PFSK-1 (cell line): ENCODE results near the gene SPINK5. TPM values are rescaled to one million over a fixed set of nuclear protein-coding genes. Genes with fewer than 3 reads are reported as not detected.

Experiments
- FOXP2 ChIP-seq: optimal IDR thresholded peaks from 2 replicates; pipeline ENCODE3; 2011; ENCODE audit warnings: borderline replicate concordance, control low read depth, inconsistent platforms; ENCODE audit not compliant: insufficient read depth; ENCODE audit errors: extremely low read length, extremely low read depth
- POLR2AphosphoS5 ChIP-seq: IDR thresholded peaks from 2 replicates; pipeline ENCODE4 v1.6.1; 2012; ENCODE audit warnings: low read depth, mild to moderate bottlenecking, control low read depth, low read length, moderate library complexity
- SIN3A ChIP-seq: IDR thresholded peaks from 2 replicates; pipeline ENCODE4 v1.6.1; 2012; ENCODE audit warnings: mild to moderate bottlenecking, low read length, moderate library complexity, borderline replicate concordance; ENCODE audit not compliant: insufficient read depth
- TAF1 ChIP-seq: IDR thresholded peaks from 2 replicates; pipeline ENCODE4 v1.6.1; 2012; ENCODE audit warnings: low read length, control low read depth, borderline replicate concordance; ENCODE audit not compliant: insufficient read depth
- polyA plus RNA-seq: library from polyadenylated mRNA; unstranded; fragments of >200 nt; gene quantifications from one replicate; pipeline ENCODE4 v1.2.1, GENCODE V29; 2012; ENCODE audit warnings: low read depth, missing spikeins; ENCODE audit not compliant: insufficient read length
- TF ChIP-seq, protein P1 (sequence below), 2 experiments: IDR thresholded peaks; 2 replicates each; pipeline versions ENCODE4 v1.6.1 to v1.8.0; 2011 to 2012; ENCODE audit warnings: low read depth in 2 of 2, low read length in 2 of 2, control low read depth in 1 of 2, inconsistent platforms in 1 of 2, mild to moderate bottlenecking in 1 of 2, moderate library complexity in 1 of 2; ENCODE audit not compliant: insufficient read depth in 1 of 2

Gene SPINK5, protein sequence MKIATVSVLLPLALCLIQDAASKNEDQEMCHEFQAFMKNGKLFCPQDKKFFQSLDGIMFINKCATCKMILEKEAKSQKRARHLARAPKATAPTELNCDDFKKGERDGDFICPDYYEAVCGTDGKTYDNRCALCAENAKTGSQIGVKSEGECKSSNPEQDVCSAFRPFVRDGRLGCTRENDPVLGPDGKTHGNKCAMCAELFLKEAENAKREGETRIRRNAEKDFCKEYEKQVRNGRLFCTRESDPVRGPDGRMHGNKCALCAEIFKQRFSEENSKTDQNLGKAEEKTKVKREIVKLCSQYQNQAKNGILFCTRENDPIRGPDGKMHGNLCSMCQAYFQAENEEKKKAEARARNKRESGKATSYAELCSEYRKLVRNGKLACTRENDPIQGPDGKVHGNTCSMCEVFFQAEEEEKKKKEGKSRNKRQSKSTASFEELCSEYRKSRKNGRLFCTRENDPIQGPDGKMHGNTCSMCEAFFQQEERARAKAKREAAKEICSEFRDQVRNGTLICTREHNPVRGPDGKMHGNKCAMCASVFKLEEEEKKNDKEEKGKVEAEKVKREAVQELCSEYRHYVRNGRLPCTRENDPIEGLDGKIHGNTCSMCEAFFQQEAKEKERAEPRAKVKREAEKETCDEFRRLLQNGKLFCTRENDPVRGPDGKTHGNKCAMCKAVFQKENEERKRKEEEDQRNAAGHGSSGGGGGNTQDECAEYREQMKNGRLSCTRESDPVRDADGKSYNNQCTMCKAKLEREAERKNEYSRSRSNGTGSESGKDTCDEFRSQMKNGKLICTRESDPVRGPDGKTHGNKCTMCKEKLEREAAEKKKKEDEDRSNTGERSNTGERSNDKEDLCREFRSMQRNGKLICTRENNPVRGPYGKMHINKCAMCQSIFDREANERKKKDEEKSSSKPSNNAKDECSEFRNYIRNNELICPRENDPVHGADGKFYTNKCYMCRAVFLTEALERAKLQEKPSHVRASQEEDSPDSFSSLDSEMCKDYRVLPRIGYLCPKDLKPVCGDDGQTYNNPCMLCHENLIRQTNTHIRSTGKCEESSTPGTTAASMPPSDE
- not detected for polyA plus RNA-seq

DNA sequence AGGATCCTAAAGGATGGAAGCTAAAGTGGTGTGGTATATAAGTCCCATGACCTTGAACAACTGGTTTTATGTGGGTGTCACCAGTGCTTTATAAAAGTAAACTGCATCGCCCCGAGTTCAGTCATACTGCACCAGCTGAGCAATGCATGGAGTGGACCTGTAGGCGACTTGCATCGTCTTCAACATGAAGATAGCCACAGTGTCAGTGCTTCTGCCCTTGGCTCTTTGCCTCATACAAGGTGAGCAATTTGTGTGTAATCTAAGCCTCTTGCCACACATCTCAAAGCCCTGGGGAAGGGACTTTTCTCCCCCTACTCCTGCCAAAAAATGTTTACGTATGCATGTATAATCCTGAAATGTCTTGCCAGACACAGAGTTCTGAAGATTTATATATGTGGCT is at the start of gene SPINK5:
SPINK5 (plus strand) TSS at position 120 of the 400 bp plus-strand sequence; CDS start at position 185, 65 bp downstream.
- TF ChIP-seq, protein P1, sequence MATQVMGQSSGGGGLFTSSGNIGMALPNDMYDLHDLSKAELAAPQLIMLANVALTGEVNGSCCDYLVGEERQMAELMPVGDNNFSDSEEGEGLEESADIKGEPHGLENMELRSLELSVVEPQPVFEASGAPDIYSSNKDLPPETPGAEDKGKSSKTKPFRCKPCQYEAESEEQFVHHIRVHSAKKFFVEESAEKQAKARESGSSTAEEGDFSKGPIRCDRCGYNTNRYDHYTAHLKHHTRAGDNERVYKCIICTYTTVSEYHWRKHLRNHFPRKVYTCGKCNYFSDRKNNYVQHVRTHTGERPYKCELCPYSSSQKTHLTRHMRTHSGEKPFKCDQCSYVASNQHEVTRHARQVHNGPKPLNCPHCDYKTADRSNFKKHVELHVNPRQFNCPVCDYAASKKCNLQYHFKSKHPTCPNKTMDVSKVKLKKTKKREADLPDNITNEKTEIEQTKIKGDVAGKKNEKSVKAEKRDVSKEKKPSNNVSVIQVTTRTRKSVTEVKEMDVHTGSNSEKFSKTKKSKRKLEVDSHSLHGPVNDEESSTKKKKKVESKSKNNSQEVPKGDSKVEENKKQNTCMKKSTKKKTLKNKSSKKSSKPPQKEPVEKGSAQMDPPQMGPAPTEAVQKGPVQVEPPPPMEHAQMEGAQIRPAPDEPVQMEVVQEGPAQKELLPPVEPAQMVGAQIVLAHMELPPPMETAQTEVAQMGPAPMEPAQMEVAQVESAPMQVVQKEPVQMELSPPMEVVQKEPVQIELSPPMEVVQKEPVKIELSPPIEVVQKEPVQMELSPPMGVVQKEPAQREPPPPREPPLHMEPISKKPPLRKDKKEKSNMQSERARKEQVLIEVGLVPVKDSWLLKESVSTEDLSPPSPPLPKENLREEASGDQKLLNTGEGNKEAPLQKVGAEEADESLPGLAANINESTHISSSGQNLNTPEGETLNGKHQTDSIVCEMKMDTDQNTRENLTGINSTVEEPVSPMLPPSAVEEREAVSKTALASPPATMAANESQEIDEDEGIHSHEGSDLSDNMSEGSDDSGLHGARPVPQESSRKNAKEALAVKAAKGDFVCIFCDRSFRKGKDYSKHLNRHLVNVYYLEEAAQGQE (IDR thresholded peaks at IDR 0.05; ENCODE audit: insufficient read depth in 1 of 2, low read depth in 2 of 2, low read length in 2 of 2): no peak
- TF ChIP-seq POLR2AphosphoS5: no peak
- no peak for TF ChIP-seq FOXP2
- no peak for TF ChIP-seq SIN3A
- no peak for TF ChIP-seq TAF1

DNA sequence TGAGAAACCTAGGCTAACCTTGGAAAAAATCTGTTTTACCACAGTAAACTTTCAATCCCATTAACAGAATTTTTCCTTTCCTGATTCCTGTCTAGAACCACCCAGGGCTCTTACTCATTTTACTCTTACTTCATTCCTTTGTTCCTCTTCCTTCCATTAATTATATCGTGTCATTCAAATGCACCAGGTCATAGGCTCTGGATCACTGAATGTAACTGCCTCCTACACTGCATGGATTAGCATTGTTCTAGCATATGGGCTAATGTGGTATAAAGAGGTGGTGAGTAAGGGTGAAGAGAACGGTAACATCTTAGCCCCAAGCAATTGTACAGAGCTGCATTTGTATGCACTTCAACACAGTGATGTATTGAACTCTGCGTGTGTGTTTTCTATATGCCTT is 49.5 kb upstream of the SPINK5 start:
- TF ChIP-seq TAF1 (no peak), POLR2AphosphoS5 (no peak), FOXP2 (no peak), SIN3A (no peak)
- TF ChIP-seq, protein P1 (IDR thresholded peaks at IDR 0.05; ENCODE audit: insufficient read depth in 1 of 2, low read depth in 2 of 2, low read length in 2 of 2): no peak

DNA sequence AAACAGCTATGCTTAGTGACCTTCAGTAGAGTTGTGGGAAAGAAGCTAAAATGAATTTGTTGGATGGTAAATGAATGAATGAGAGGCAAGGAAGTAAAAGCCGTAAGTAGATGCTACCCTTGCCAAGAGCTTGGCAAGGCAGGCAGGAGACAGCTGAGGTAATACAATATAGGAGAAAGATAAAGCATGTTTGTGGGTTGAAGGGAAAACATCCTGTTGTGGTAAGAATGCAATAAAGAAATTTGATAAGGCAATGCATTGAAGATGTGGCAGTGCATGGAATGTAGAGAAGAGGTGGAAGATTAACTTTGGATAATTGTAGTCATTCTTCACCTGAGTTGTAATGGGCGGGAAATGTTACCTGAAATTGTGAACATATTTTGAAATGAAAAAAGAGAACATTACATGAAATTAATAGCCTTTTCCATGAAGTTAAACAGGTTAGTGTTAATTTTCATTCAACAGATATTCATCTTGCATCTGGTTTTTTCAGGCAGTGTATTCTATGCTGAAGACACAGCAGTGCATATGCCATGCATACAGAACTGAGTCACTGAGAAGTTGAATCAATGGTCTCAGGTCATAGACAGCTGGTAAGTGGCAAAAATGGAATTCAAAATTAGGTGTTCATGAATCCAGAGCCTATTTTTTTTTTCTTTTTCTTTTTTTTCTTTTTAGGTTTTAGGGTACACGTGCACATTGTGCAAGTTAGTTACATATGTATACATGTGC is 43.4 kb upstream of the SPINK5 start:
- TF ChIP-seq, protein P1 (IDR thresholded peaks at IDR 0.05; ENCODE audit: insufficient read depth in 1 of 2, low read depth in 2 of 2, low read length in 2 of 2): no peak
- no peak for TF ChIP-seq SIN3A
- no peak for TF ChIP-seq POLR2AphosphoS5
- TF ChIP-seq FOXP2: no peak
- TF ChIP-seq TAF1: no peak

DNA sequence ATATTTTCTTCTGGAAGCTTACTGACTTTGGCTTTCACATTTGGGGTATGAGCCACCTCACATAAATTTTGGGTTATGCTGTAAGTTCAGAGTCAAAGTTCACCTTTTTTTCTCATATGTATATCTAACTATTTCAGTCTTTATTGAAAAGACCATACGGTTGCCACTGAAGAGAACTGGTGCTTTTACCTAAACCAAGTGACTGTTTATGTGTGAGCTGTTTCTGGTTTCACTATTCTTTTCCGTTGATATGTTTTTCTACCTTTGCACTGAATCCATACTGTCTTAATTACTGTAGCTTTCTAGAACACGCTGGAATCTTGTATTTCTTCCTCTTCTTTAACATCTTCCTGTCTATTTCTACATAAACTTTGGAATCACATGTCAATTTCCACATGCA is 36.3 kb upstream of the SPINK5 start:
- TF ChIP-seq, protein P1 (IDR thresholded peaks at IDR 0.05; ENCODE audit: insufficient read depth in 1 of 2, low read depth in 2 of 2, low read length in 2 of 2): no peak
- no peak for TF ChIP-seq SIN3A
- TF ChIP-seq TAF1: no peak
- no peak for TF ChIP-seq POLR2AphosphoS5
- no peak for TF ChIP-seq FOXP2
